Medulla oblongata (tissue), 1 donor: ENCODE measurements around the gene CDH6.
A peak's percentile ranks its signal among the peaks of the same experiment; 100 is the strongest.

Experiments used
- DNase-seq: peaks from one replicate; pipeline ENCODE4 v3.0.0-alpha.2; 2015; ENCODE audit errors: extremely low spot score

Gene CDH6

GRCh38 chr5:31250201-31250600 lies 56.7 kb downstream of the CDH6 start:
- DNase-seq, result no peak

DNA sequence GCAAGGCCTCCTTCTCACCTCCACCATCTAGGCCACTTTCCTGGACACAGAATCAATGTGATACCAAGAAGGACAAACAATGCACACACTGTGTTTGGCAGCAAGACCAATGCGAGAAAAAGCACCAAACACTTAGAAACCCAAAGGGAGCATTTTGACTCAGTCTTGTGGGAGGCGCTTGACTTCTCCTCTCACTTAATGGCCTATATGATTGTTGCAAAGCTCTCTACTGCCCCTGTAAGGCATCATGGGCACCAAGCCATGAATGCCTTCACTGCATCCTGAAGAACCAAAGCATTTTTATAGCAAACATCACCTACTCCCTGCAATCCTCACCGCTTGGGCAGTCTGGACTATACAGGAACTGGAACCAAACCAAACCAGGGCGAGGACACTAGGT lies 57.5 kb downstream of the CDH6 start:
- no peak for DNase-seq

DNA sequence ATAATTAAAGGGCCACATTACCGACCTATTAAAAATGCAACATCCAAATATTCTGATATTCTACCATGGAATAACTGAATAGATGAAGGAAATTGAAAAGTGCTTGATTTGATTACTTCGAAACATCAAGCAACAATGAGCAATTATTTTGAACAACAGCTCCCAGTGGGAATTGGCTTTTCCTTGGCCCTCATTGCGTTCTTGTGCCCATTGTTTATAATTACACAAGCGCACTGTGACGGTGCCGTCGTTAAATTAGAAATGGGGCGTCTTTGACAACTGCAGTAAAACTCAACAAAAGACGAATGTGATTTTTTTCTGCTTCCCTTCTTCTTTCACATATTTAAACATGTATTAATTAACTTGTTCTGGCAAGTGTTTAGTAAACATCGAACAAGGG lies 61.6 kb downstream of the CDH6 start:
- DNase-seq, result no peak

DNA sequence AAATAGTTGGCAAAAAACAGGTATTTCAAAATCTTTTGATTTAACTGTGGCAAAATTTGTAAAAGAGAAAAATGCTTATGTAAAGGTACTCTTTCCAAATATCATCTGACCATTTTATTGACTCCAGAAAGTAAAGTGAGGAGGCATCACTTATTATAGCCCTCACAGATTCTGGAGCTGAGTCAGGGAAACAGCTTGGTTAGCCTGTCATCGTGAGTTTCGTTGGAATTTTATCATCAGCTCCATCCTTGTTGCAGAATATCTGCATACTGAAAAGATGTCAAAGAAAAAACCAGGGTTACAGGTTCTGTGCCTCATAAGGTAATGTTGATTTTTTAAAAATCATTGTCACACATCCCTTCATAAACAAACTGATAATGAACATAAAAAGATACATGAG lies 74.8 kb downstream of the CDH6 start:
- no peak for DNase-seq

- DNase-seq, result no peak
These were observed 75.2 kb downstream of the CDH6 start for GRCh38 chr5:31268686-31269085.

DNA sequence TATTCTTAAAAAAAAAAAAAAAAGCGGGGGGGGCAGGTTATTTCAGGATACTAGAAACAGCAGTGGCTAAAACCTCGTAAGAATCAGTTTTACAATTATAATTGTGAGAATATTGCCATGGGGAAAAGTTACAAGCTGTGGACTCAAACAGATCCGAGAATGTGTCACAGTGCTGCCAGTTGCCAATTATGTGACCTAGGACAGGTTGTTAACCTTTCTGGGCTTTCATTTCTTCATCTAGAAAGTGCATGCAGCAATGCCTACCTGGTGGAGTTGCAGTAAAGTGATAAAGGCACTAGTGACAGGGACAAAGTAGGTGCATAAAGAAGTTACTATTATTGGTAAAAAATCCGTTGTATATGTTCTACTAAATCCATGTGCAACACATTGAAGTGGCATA lies 75.8 kb downstream of the CDH6 start:
- DNase-seq, result no peak

- peak; percentile 44 for DNase-seq
These were observed 76.9 kb downstream of the CDH6 start for GRCh38 chr5:31270396-31270795.

- DNase-seq, result no peak
These were observed 78.1 kb downstream of the CDH6 start for GRCh38 chr5:31271567-31271966.

- DNase-seq, result no peak
These were observed 79.7 kb downstream of the CDH6 start for GRCh38 chr5:31273161-31273560.

- no peak for DNase-seq
These were observed 80.3 kb downstream of the CDH6 start for GRCh38 chr5:31273631-31274378.

DNA sequence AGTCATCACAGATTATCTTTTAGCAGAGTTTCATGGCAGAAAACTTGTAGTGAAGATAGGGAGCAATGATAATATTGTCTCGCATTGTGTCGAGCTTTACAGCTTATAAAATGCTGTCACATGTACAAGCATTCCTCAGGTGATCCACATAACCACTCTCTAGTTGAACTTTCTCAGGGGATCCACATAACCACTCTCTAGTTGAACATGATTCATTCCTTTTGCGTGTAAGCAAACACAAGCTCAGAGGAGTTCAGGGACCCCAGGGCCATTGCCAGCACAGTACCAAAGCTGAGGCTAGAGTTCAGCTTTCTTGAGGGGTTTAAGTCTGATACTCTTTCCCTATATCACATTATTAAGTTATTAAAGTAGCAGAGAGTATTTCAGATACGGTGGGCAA lies 86.7 kb downstream of the CDH6 start:
- DNase-seq, result no peak

DNA sequence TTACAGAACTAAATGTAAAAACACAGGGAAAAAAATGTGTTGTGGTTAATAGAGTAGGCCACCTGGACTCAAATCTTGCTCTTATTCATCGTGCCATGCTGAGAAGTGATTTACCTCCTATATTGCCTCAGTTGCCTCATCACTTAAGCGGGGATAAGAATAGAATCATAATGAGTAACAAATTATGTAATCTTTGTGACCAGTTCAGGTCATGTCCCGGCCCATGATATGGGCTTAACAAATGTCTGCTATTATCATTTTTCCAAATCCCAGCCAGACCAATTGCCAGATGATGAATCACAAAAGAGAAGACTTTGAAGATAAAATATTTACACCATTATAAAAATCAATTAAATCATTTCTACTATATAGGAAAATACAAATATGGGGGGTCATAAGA lies 89.8 kb downstream of the CDH6 start:
- DNase-seq, result no peak

GRCh38 chr5:31285025-31285424 lies 91.5 kb downstream of the CDH6 start:
- DNase-seq, result no peak

GRCh38 chr5:31287985-31288384 lies 94.5 kb downstream of the CDH6 start:
- no peak for DNase-seq

DNA sequence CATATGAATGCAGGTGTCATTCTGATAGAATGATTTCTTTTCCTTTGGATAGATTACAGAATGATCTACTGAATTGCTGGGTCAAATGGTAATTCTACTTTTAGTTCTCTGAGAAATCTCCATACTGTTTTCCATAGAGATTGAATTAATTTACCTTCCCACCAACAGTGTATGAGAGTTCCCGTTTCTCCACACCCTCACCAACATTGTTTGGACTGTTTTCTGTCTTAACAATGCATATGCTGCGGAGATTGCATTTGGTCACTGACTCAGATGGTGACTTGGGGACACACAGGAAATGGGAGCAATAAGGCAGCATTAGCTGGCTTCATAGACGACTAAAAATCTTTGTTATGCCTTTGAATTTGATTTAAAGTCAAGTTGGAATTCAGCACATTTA lies 95.9 kb downstream of the CDH6 start:
- no peak for DNase-seq

DNA sequence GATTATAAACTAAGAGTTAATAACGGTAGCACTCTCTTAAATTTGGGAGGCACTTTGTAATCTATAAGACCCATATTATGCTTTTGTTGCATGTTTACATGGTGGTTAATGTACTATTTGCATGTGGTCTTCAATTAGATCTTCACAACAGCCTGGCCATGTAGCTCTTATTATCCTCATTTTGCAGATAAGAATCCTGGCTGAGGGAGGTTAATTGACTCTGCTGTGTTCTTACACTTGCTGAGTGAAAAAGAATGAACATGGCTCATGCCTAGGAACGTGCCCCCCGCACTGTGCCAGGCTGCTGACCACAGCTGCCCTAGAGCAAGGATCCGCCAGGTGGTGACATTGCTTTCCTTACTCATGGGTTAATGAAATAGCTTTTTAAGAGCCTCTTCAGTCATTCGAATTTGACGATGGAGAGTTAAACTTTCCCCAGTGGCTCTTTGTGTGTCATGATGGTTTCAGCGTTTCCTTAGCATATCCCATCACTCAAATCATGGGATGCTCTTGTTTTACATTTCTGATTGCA lies 97.9 kb downstream of the CDH6 start:
- DNase-seq, result no peak

DNA sequence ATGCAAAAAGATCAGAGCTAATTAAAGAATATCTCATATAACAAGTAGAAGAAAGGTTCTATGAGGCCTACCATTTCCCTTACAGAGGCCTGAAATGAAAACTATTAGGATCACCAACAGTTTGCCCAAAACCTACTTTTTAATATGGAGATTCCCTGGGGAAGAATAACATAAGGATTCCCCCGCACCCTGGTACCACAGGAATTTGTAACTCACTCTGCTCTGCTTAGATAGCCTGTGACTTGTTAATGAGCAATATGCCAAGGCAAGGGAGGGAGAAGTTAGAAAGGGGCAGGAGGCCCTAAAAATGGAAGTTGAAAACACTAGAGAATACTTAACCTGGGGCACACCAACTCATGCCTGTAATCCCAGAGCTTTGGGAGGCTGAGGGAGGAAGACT lies 107.0 kb downstream of the CDH6 start:
- DNase-seq, result no peak

DNA sequence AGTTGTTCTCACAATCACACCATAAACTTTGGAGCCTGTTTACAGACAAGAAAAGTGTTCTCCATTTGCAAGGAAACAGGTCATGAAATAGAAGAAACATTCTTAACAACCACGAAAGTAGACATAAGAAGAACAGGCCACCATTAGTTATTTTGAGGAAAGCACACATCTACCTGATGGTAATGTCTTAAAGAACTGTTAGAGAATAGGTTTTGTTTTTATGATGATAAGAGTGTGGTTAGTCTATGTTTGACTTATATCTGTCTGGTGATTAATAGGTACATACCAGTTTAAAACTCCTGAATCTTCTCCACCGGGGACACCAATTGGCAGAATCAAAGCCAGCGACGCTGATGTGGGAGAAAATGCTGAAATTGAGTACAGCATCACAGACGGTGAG lies 108.3 kb downstream of the CDH6 start:
- no peak for DNase-seq

DNA sequence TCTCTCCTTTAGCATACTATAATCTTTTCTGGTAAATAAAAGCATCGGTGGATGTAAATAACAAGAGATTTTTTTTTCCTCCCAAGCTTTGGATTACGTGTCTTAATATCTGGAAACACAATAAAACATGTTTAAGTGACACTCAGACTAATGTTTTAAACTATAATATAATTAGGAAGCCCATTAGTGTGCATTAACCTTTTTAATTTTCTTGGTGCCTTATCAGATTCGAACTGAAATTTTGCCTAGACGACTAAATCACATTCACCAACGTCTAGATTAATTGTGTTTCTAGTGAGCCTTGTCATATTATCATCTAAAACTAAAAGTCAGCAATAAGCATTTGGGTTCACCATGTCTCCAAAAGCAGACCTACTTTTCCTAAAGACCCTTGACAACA lies 110.2 kb downstream of the CDH6 start:
- no peak for DNase-seq

DNA sequence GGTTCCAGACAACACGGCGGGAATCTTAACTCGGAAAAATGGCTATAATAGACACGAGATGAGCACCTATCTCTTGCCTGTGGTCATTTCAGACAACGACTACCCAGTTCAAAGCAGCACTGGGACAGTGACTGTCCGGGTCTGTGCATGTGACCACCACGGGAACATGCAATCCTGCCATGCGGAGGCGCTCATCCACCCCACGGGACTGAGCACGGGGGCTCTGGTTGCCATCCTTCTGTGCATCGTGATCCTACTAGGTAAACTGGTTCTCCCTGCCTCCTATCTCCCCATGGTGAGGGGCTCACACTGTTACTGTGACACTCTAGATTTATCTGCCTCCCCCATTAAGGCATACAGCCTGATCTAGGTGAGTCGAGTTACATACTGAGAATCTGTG lies 124.2 kb downstream of the CDH6 start:
- no peak for DNase-seq

- no peak for DNase-seq
These were observed 125.8 kb downstream of the CDH6 start for GRCh38 chr5:31319335-31319734.

- no peak for DNase-seq
These were observed 129.5 kb downstream of the CDH6 start for GRCh38 chr5:31322946-31323345.

GRCh38 chr5:31324842-31325241 lies 131.4 kb downstream of the CDH6 start:
- DNase-seq, result no peak
